A549 (cell line): Measurements from ENCODE around the gene TMEM131. TPM values are rescaled to one million over a fixed set of nuclear protein-coding genes. Genes with fewer than 3 reads are reported as not detected.
"Not testable (repeated sequence)": the region's sequence is repeated elsewhere in the genome, so short reads cannot be mapped to it uniquely, and the experiment has no call there.

Source experiments
- ATAC-seq, 2 experiments: fragments of 200-7000 bp in 1 of 2; fragments of >200 bp in 1 of 2; cut with Nextera tagmentation in 1 of 2; cut with Tn5 transposase in 1 of 2; 3 replicates each; pipeline versions ENCODE4 v1.8.0 to v1.9.1; 2018 to 2020; ENCODE audit warnings: mild to moderate bottlenecking in 1 of 2, moderate library complexity in 1 of 2
- CTCF ChIA-PET: fragments of 300-600 bp; sonication (Branson Sonifier 250); formaldehyde crosslinking; extraction: SDS; loops from one replicate; lab custom pipeline; 2021; ENCODE audit warnings: antibody characterized with exemption, inconsistent platforms; lab: Yijun Ruan, JAX
- POLR2A ChIA-PET: fragments of 350-600 bp; formaldehyde crosslinking; extraction: SDS; loops from one replicate; lab custom pipeline; 2021; ENCODE audit warnings: antibody characterized with exemption, inconsistent platforms; lab: Yijun Ruan, JAX
- DNase-seq, 2 experiments: peaks; one replicate each; pipeline versions ENCODE4 v3.0.0 to v3.0.0-alpha.2; 2011 to 2016; ENCODE audit warnings: low read depth in 1 of 2, low spot score in 1 of 2
- FAIRE-seq: peaks from 2 replicates; lab custom pipeline; 2011; peaks lifted over from hg19 to GRCh38; lab: Jason Lieb, UNC
- H3K27ac ChIP-seq, 2 experiments: fragments of >200 bp; sonication (Bioruptor Twin); formaldehyde crosslinking; 3 replicates each; pipeline ENCODE4 v1.5.1; 2016 to 2017
- H3K4me1 ChIP-seq: fragments of >200 bp; sonication (Bioruptor Twin); formaldehyde crosslinking; 3 replicates; pipeline ENCODE4 v1.6.1; 2016
- H3K4me2 ChIP-seq: fragments of >200 bp; sonication (Bioruptor Twin); formaldehyde crosslinking; 3 replicates; pipeline ENCODE4 v1.6.1; 2016
- H3K4me3 ChIP-seq: fragments of >200 bp; sonication (Bioruptor Twin); formaldehyde crosslinking; 3 replicates; pipeline ENCODE4 v1.5.1; 2016
- H3K9me3 ChIP-seq: fragments of >200 bp; sonication (Bioruptor Twin); formaldehyde crosslinking; 3 replicates; pipeline ENCODE4 v1.6.1; 2016
- ATOH8 ChIP-seq: fragments of 250-450 bp; sonication (Bioruptor Pico); IDR thresholded peaks from 2 replicates; pipeline ENCODE4 v1.5.0; 2020; ENCODE audit warnings: low read depth, mild to moderate bottlenecking, moderate library complexity
- BCL3 ChIP-seq: fragments of >200 bp; sonication (Bioruptor Twin); formaldehyde crosslinking; IDR thresholded peaks from 3 replicates; pipeline ENCODE4 v1.6.1; 2016
- BHLHE40 ChIP-seq: IDR thresholded peaks from 2 replicates; pipeline ENCODE4 v1.6.1; 2012; ENCODE audit warnings: low read depth, low read length, inconsistent platforms
- CEBPB ChIP-seq, 2 experiments: fragments of >200 bp in 1 of 2; sonication (Bioruptor Twin) in 1 of 2; formaldehyde crosslinking in 1 of 2; IDR thresholded peaks; 2 replicates each; pipeline ENCODE4 v1.6.1; 2012 to 2016
- CHD2 ChIP-seq: fragments of 150-350 bp; IDR thresholded peaks from 2 replicates; pipeline ENCODE4 v1.6.1; 2014; ENCODE audit warnings: low read length; ENCODE audit not compliant: partially characterized antibody
- E2F6 ChIP-seq: IDR thresholded peaks from 2 replicates; pipeline ENCODE4 v1.6.1; 2012; ENCODE audit warnings: low read depth, borderline replicate concordance
- EHF ChIP-seq: fragments of 250-450 bp; sonication (Bioruptor Pico); IDR thresholded peaks from 2 replicates; pipeline ENCODE4 v1.5.0; 2020; ENCODE audit warnings: mild to moderate bottlenecking
- EHMT2 ChIP-seq: fragments of 200-600 bp; sonication (generic); IDR thresholded peaks from 2 replicates; pipeline ENCODE4 v1.6.1; 2016; ENCODE audit warnings: antibody characterized with exemption, low read depth, mild to moderate bottlenecking, moderate library complexity
- ESRRA ChIP-seq: fragments of 150-350 bp; IDR thresholded peaks from 2 replicates; pipeline ENCODE4 v1.6.1; 2014; ENCODE audit warnings: mild to moderate bottlenecking, low read length, borderline replicate concordance
- GATA3 ChIP-seq: IDR thresholded peaks from 2 replicates; pipeline ENCODE4 v1.6.1; 2012; ENCODE audit warnings: borderline replicate concordance
- HEYL ChIP-seq: fragments of 250-450 bp; sonication (Bioruptor Pico); IDR thresholded peaks from 2 replicates; pipeline ENCODE4 v1.8.0; 2021; ENCODE audit warnings: mild to moderate bottlenecking, moderate library complexity
- HOXB13 ChIP-seq: fragments of 250-450 bp; sonication (Bioruptor Pico); IDR thresholded peaks from 2 replicates; pipeline ENCODE4 v1.5.0; 2020; ENCODE audit warnings: low read depth, mild to moderate bottlenecking, moderate library complexity
- HOXB5 ChIP-seq: fragments of 250-450 bp; sonication (Bioruptor Pico); IDR thresholded peaks from 2 replicates; pipeline ENCODE4 v1.5.0; 2020; ENCODE audit warnings: mild to moderate bottlenecking, moderate library complexity
- KDM1A ChIP-seq: fragments of 200-600 bp; sonication (generic); IDR thresholded peaks from 2 replicates; pipeline ENCODE4 v1.6.1; 2016; ENCODE audit warnings: low read depth, mild to moderate bottlenecking
- KDM5A ChIP-seq: fragments of 200-600 bp; sonication (generic); IDR thresholded peaks from 2 replicates; pipeline ENCODE4 v1.6.1; 2016; ENCODE audit warnings: antibody characterized with exemption, mild to moderate bottlenecking
- MAFK ChIP-seq: fragments of 450-650 bp; IDR thresholded peaks from 2 replicates; pipeline ENCODE4 v1.6.1; 2014; ENCODE audit not compliant: partially characterized antibody
- MAZ ChIP-seq: fragments of 150-350 bp; IDR thresholded peaks from 2 replicates; pipeline ENCODE4 v1.6.1; 2014; ENCODE audit warnings: antibody characterized with exemption, low read depth, low read length, borderline replicate concordance
- NFE2L2 ChIP-seq: fragments of 150-350 bp; conservative IDR thresholded peaks from 2 replicates; pipeline ENCODE4 v1.6.1; 2014; ENCODE audit warnings: low read length
- PHF8 ChIP-seq: fragments of 200-600 bp; sonication (generic); IDR thresholded peaks from 2 replicates; pipeline ENCODE4 v1.6.1; 2016; ENCODE audit warnings: low read depth, mild to moderate bottlenecking, antibody characterized with exemption, moderate library complexity, borderline replicate concordance
- POLR2A ChIP-seq: IDR thresholded peaks from 2 replicates; pipeline ENCODE4 v1.6.1; 2012; ENCODE audit warnings: mild to moderate bottlenecking, low read length
- POLR2AphosphoS2 ChIP-seq: conservative IDR thresholded peaks from 2 replicates; pipeline ENCODE4 v1.6.1; 2012; ENCODE audit warnings: low read length, improper control_type of control experiment, inconsistent platforms
- RARB ChIP-seq: fragments of 250-450 bp; sonication (Bioruptor Pico); IDR thresholded peaks from 2 replicates; pipeline ENCODE4 v1.8.0; 2021; ENCODE audit warnings: mild to moderate bottlenecking, moderate library complexity
- RCOR1 ChIP-seq: fragments of 150-350 bp; IDR thresholded peaks from 2 replicates; pipeline ENCODE4 v1.6.1; 2014; ENCODE audit warnings: antibody characterized with exemption, low read length, low read depth
- RFX5 ChIP-seq: fragments of 450-650 bp; IDR thresholded peaks from 2 replicates; pipeline ENCODE4 v1.7.1; 2014; ENCODE audit warnings: antibody characterized with exemption, mild to moderate bottlenecking, moderate library complexity
- RNF2 ChIP-seq: fragments of 200-600 bp; sonication (generic); IDR thresholded peaks from 2 replicates; pipeline ENCODE4 v1.6.1; 2016; ENCODE audit warnings: low read depth, mild to moderate bottlenecking, antibody characterized with exemption, moderate library complexity, borderline replicate concordance
- SMC3 ChIP-seq: fragments of >200 bp; sonication (Bioruptor Twin); formaldehyde crosslinking; IDR thresholded peaks from 3 replicates; pipeline ENCODE4 v1.6.1; 2018; ENCODE audit warnings: inconsistent platforms
- TFCP2L1 ChIP-seq: fragments of 250-450 bp; sonication (Bioruptor Pico); IDR thresholded peaks from 2 replicates; pipeline ENCODE4 v1.5.0; 2021; ENCODE audit warnings: mild to moderate bottlenecking
- TP53 ChIP-seq: fragments of 250-450 bp; sonication (Bioruptor Pico); IDR thresholded peaks from 2 replicates; pipeline ENCODE4 v1.5.0; 2021; ENCODE audit warnings: mild to moderate bottlenecking, moderate library complexity
- ZNF302 ChIP-seq: fragments of 250-450 bp; sonication (Bioruptor Pico); IDR thresholded peaks from 2 replicates; pipeline ENCODE4 v1.9.0; 2021; ENCODE audit warnings: inconsistent platforms, mild to moderate bottlenecking, moderate library complexity
- WGBS: methylation state at CpG from one replicate; pipeline ENCODE4 v1.1.6; 2017; ENCODE audit errors: missing lambda C conversion rate; 5-methylcytosine and 5-hydroxymethylcytosine counted together
- polyA plus RNA-seq, 4 experiments: library from polyadenylated mRNA; depleted of rRNA in 3 of 4; stranded (reverse); fragments of >200 nt; fragmentation: RNase III in 1 of 4; extraction: RNeasy Plus Mini Kit Qiagen cat#74134 plus additional on column Dnase treatment in 1 of 4; gene quantifications; 2 replicates in 3 of 4; 3 replicates in 1 of 4; pipeline ENCODE4 v1.2.3, GENCODE V29; 2011 to 2017

Gene TMEM131
- polyA plus RNA-seq, 2 of the 4 experiments (the other 2 are of a cell fraction) = 14.5 to 21.8 TPM

DNA sequence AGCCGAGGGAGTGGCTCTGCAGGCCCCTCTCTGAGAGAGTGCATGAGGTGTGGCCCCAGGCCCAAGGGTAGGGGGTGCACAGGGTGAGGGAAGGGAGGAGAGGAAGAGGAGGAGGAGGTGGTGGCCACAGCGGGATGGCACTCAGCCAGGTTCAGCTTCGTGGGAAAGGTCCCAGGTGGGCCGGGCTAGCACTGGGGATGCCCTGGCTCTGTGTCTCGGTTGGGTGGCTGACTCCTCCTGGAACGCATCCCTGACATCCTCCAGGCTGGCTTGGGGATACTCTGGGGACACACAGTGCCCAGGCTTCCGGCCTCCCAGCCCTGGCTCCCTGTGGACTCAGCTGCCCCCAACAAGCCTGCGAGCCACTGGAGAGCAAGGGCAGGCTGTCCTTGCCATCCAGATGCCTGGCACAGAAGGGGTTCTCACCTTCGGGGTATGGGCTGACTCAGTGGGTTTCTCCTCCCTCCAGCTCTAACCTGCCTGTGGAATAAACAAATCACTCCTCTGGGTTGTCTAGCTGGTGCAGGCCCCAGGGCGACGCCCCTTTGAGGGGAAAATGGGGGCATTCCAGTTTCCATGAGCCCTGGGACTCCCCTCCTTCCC, 283.0 kb downstream of the TMEM131 start:
- H3K9me3 ChIP-seq = no peaks in the 10 kb centered on the region
- H3K4me1 ChIP-seq = no peaks in the 10 kb centered on the region
- DNase-seq (no peak), FAIRE-seq (no peak), ATAC-seq (no peak)
- no peak overlapping the region for H3K27ac ChIP-seq
- ChIA-PET POLR2A (no interaction called here), CTCF (interaction anchor here (10.0 kb wide), 1 partner anchor 14 kb away, joined by 106 read pairs; no protein-coding TSS in a partner anchor)
- no peak overlapping the region for H3K4me2 ChIP-seq
- WGBS = 61% methylated on average over 9 of the region's 11 CpGs
- no peak for TF ChIP-seq SMC3
- no peak for TF ChIP-seq TP53 (CRISPR knock-in tag)
- no peak for TF ChIP-seq RFX5
- no peak for TF ChIP-seq HOXB5 (CRISPR knock-in tag)
- TF ChIP-seq CHD2 = no peak
- no peak for TF ChIP-seq RNF2
- TF ChIP-seq GATA3 = no peak
- TF ChIP-seq BHLHE40 = no peak
- TF ChIP-seq ZNF302 (CRISPR knock-in tag) = no peak
- TF ChIP-seq ESRRA = no peak
- TF ChIP-seq KDM5A = no peak
- TF ChIP-seq EHMT2 = no peak
- no peak for TF ChIP-seq RCOR1
- TF ChIP-seq POLR2AphosphoS2 = no peak
- no peak for TF ChIP-seq HOXB13
- no peak for TF ChIP-seq HEYL (CRISPR knock-in tag)
- no peak for TF ChIP-seq MAFK
- no peak for TF ChIP-seq NFE2L2
- TF ChIP-seq POLR2A = no peak
- no peak for TF ChIP-seq KDM1A
- no peak overlapping the region for H3K4me3 ChIP-seq

DNA sequence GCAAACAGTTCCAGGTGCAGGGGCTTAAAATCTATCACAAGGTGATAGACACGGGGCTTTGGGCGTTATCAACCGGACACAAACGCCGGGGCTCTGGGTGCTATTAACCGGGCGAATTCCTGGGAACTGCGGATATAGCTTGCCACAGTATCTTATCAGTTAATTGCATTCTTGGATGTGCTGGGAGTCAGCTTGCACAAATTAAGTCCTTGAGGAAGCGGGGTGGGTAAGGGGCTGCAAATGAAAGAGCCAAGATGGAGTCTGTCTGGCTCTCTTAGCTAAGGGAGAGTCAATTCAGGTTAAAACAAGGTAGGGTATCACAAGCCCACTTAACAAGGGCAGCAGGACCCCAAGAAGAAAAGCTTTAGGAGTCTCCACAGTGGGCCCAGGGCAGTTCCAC, 283.6 kb downstream of the TMEM131 start:
- DNase-seq, H3K27ac ChIP-seq, ATAC-seq, H3K4me1 ChIP-seq, H3K4me2 ChIP-seq, POLR2A ChIA-PET, FAIRE-seq, H3K4me3 ChIP-seq, H3K9me3 ChIP-seq: not testable (repeated sequence)
- WGBS = 71% methylated on average over 9 of the region's 9 CpGs
- CTCF ChIA-PET = interaction anchor here (1.3 to 10.0 kb wide), 2 partner anchors 14 to 28 kb away, joined by 3 to 106 read pairs; no protein-coding TSS in a partner anchor

- ATAC-seq = no peak
- WGBS = 57% methylated on average over 6 of the region's 6 CpGs
- TF ChIP-seq TFCP2L1 (CRISPR knock-in tag) = no peak
- TF ChIP-seq ATOH8 = no peak
- no peak for TF ChIP-seq EHF (CRISPR knock-in tag)
- TF ChIP-seq RARB (CRISPR knock-in tag) = no peak
- no peak for TF ChIP-seq SMC3
- no peak for TF ChIP-seq E2F6
- no peak for TF ChIP-seq BHLHE40
- no peak for TF ChIP-seq POLR2AphosphoS2
- TF ChIP-seq CEBPB (IDR thresholded peaks at IDR 0.05) = no peak
- no peak for TF ChIP-seq PHF8
- no peak for TF ChIP-seq MAZ
- TF ChIP-seq BCL3 = no peak
- TF ChIP-seq, all 56 proteins: peak for 0
- FAIRE-seq (no peak), DNase-seq (no peak)
- Histone ChIP-seq H3K9me3 (no peaks in the 10 kb centered on the region), H3K4me1 (no peaks in the 10 kb centered on the region), H3K4me3 (no peak overlapping the region), H3K27ac (no peak overlapping the region), H3K4me2 (no peak overlapping the region)
- POLR2A ChIA-PET = no interaction called here
- CTCF ChIA-PET = interaction anchor here (1.3 to 10.0 kb wide), 2 partner anchors 13 to 29 kb away, joined by 3 to 106 read pairs; no protein-coding TSS in a partner anchor
Observed at GRCh38 chr2:97711394-97711711, 284.4 kb downstream of the TMEM131 start.
